Cardiac muscle cell (in vitro differentiated cells and primary cell): ENCODE data around the gene DGKG. TPM values are rescaled to one million over a fixed set of nuclear protein-coding genes. Genes with fewer than 3 reads are reported as not detected.

ENCODE experiments used
- DNase-seq, 2 donors: peaks; one replicate each; pipeline versions ENCODE4 v3.0.0 to v3.0.0-alpha.2; 2010 to 2017; ENCODE audit warnings: low read depth in 1 of 2, low spot score in 1 of 2
- H3K27ac ChIP-seq: fragments of 200-600 bp; sonication (generic); 2 replicates; pipeline ENCODE4 v1.5.1; 2016
- H3K27me3 ChIP-seq: fragments of 200-600 bp; sonication (generic); 2 replicates; pipeline ENCODE4 v1.6.0; 2016; ENCODE audit warnings: control low read depth
- H3K36me3 ChIP-seq: fragments of 200-600 bp; sonication (generic); 2 replicates; pipeline ENCODE4 v1.5.1; 2016; ENCODE audit warnings: control low read depth
- H3K4me1 ChIP-seq: fragments of 200-600 bp; sonication (generic); 2 replicates; pipeline ENCODE4 v1.8.1; 2017; ENCODE audit warnings: low read depth, mild to moderate bottlenecking, mixed run types
- H3K4me3 ChIP-seq: fragments of 200-600 bp; sonication (generic); 2 replicates; pipeline ENCODE4 v1.5.1; 2016; ENCODE audit warnings: mild to moderate bottlenecking
- H3K9me3 ChIP-seq: fragments of 200-600 bp; sonication (generic); 2 replicates; pipeline ENCODE4 v1.5.1; 2017; ENCODE audit warnings: low read depth, mild to moderate bottlenecking, control low read depth
- polyA plus RNA-seq: library from polyadenylated mRNA; unstranded; fragments of >200 nt; fragmentation: Nextera tagmentation; extraction: Ambion mirVana; gene quantifications from 2 replicates; pipeline ENCODE4 v1.2.1, GENCODE V29; 2016
- total RNA-seq: library from RNA; depleted of rRNA; stranded (reverse); fragments of >200 nt; gene quantifications from 2 replicates; pipeline ENCODE4 v1.2.3, GENCODE V29; 2016
- TF ChIP-seq, protein P1 (sequence below): IDR thresholded peaks from 2 replicates; pipeline ENCODE4 v1.5.1; 2012; ENCODE audit warnings: low read depth, mild to moderate bottlenecking, low read length

Gene DGKG
- total and polyA plus RNA-seq, 2 experiments from 2014 or later, result 0.15 TPM; not detected in 1

DNA sequence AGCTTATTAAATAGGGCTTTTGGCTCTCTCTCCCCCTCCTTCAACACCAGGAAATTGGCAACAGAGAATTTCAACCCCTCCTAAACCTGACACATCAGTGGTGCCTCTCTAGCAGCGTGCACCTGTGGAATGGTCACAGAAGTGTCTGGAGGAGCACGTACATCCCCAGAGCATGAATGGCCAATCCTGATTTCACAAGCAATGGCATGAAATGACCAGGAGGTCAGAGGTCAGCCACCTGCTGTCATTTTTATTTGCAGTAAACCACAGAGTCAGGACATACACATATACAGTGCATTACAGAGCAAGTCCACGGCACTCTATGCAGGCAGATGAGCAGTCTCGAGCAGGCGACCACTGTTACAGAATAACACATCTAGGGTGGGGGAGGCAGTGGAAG is 228.1 kb downstream of the DGKG start:
- Histone ChIP-seq H3K9me3 (no peaks in the 10 kb centered on the region), H3K27me3 (no peaks in the 10 kb centered on the region), H3K36me3 (no peaks in the 10 kb centered on the region), H3K27ac (no peak overlapping the region), H3K4me3 (no peak overlapping the region), H3K4me1 (no peaks in the 10 kb centered on the region)
- DNase-seq, result no peak
- TF ChIP-seq, protein P1, sequence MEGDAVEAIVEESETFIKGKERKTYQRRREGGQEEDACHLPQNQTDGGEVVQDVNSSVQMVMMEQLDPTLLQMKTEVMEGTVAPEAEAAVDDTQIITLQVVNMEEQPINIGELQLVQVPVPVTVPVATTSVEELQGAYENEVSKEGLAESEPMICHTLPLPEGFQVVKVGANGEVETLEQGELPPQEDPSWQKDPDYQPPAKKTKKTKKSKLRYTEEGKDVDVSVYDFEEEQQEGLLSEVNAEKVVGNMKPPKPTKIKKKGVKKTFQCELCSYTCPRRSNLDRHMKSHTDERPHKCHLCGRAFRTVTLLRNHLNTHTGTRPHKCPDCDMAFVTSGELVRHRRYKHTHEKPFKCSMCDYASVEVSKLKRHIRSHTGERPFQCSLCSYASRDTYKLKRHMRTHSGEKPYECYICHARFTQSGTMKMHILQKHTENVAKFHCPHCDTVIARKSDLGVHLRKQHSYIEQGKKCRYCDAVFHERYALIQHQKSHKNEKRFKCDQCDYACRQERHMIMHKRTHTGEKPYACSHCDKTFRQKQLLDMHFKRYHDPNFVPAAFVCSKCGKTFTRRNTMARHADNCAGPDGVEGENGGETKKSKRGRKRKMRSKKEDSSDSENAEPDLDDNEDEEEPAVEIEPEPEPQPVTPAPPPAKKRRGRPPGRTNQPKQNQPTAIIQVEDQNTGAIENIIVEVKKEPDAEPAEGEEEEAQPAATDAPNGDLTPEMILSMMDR, result no peak

DNA sequence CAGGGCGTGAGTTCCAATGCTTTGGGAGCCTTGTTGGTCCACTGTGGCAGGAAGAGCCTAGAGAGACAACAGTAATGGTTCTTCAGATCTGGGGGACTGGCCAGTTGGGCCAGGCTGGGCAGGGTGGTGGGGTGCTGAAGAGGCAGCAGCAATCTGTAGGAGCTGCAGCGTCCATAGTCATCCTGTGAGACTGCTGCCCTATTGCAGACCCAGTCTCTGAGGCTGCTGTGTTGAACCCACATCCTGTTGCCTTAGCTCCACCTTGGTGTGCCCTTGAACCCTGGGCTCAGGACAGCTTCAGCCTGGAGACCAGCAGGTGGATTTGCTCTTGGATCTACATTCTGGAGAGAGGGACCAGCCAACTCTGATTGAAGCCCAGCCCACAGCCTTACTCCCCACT is 229.5 kb downstream of the DGKG start:
- TF ChIP-seq, protein P1, result no peak
- Histone ChIP-seq H3K27me3 (no peaks in the 10 kb centered on the region), H3K27ac (no peak overlapping the region), H3K4me1 (no peaks in the 10 kb centered on the region), H3K9me3 (no peaks in the 10 kb centered on the region), H3K36me3 (no peaks in the 10 kb centered on the region), H3K4me3 (no peak overlapping the region)
- no peak for DNase-seq

DNA sequence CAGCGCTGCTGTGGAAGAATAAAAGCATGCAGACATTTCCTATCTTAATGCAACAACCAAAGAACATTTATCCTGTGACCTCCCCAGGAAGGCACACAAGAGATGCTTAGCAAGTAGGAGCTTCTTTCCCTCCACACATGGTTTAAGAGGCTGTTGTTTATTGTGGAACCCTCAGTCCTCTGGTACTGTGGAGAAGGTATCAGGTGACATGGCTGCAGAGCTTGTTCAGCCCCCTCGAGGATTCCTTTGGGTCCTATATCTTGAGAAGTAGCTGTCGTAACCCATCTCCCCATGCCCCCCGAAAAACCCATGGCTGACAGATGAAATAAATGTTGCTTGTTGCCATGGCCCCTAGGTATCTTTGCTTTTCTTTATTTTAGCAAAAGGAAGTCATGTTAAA is 232.8 kb downstream of the DGKG start:
- Histone ChIP-seq H3K27ac (no peak overlapping the region), H3K4me1 (peaks cover 8% of the 10 kb centered on the region), H3K4me3 (no peak overlapping the region), H3K36me3 (no peaks in the 10 kb centered on the region), H3K9me3 (no peaks in the 10 kb centered on the region), H3K27me3 (no peaks in the 10 kb centered on the region)
- no peak for DNase-seq
- TF ChIP-seq, protein P1, result no peak

DNA sequence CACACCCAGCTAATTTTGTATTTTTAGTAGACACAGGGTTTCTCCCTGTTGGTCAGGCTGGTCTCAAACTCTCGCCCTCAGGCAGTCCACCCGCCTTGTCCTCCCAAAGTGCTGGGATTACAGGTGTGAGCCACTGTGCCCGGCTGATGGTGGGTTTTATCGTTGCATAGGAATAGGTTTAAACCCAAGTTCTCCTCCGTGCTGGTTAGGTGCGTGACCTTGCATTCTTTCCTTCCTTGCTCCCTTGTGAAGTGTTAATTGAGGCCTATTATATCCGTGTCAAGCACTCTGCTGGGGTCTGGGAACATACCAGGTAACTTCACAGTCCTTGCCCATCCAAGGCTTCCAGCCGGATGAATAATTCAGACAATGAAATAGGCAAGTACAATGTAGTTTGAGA is 233.9 kb downstream of the DGKG start:
- TF ChIP-seq, protein P1, result no peak
- no peaks in the 10 kb centered on the region for H3K36me3 ChIP-seq
- H3K27ac ChIP-seq, result no peak overlapping the region
- H3K4me1 ChIP-seq, result peaks cover 19% of the 10 kb centered on the region
- no peak overlapping the region for H3K4me3 ChIP-seq
- no peak for DNase-seq
- H3K27me3 ChIP-seq, result no peaks in the 10 kb centered on the region
- H3K9me3 ChIP-seq, result no peaks in the 10 kb centered on the region

DNA sequence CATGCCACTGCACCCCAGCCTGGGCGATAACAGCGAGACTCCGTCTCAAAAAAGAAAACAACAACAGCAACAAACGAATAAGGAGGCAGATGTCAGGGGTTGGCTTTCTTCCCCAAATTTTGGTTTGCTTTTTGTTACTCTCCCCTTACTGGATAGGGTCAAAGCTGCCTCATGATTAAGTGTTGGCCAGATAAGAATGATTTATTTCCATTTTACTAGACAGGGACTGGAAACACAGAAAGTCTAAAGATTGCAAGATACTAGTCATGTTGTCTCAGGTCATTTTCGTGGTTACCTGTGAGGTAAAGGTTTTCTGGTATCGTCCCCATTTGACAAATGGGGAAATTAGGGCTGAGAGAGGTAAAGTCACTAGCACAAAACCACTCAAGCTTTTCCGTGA is 234.6 kb downstream of the DGKG start:
- Histone ChIP-seq H3K4me3 (no peak overlapping the region), H3K9me3 (no peaks in the 10 kb centered on the region), H3K27me3 (no peaks in the 10 kb centered on the region), H3K4me1 (peaks cover 26% of the 10 kb centered on the region), H3K27ac (no peak overlapping the region), H3K36me3 (no peaks in the 10 kb centered on the region)
- no peak for DNase-seq
- TF ChIP-seq, protein P1, result no peak

DNA sequence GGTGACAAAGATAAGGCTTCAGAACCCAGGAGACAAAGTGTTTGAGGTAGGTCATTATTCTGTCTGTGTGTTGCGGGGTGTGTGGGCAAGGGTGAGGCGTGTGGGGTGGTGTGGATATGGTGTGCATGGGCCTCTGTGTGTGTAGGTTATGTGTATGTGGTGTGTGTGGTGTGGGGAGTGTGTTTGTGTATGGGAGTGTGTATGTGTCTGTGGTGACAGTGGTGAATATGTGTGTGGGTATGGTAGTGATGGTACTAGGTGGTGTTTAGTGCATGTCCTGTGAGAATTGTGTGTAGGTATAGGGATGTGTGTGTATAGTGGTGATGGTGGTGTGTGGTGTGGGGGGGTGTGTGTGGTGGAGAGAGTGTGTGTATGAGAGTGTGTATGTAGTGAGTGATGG is 236.9 kb downstream of the DGKG start:
- no peaks in the 10 kb centered on the region for H3K36me3 ChIP-seq
- H3K27me3 ChIP-seq, result no peaks in the 10 kb centered on the region
- H3K27ac ChIP-seq, result peak overlapping the region; percentile 66
- no peaks in the 10 kb centered on the region for H3K9me3 ChIP-seq
- H3K4me3 ChIP-seq, result no peak overlapping the region
- TF ChIP-seq, protein P1, result no peak
- DNase-seq, result no peak
- peaks cover 38% of the 10 kb centered on the region for H3K4me1 ChIP-seq
